ENCODE data around the gene BRICD5.

BRICD5 gene

GRCh38 chr16:2180962-2181923, 29.4 kb downstream of the BRICD5 start:
- no peak for DNase-seq (ENCODE audit: low spot score)

GRCh38 chr16:2180461-2180860, 30.2 kb downstream of the BRICD5 start:
- no peak for DNase-seq (ENCODE audit: low spot score)

GRCh38 chr16:2179576-2179975, 31.1 kb downstream of the BRICD5 start:
- no peak for DNase-seq (ENCODE audit: low spot score)

- no peak for DNase-seq (ENCODE audit: low spot score)
Observed at GRCh38 chr16:2179107-2179501, 31.6 kb downstream of the BRICD5 start.

GRCh38 chr16:2178321-2179106, 32.1 kb downstream of the BRICD5 start:
- DNase-seq (ENCODE audit: low spot score) = no peak

GRCh38 chr16:2177561-2177960, 33.1 kb downstream of the BRICD5 start:
- DNase-seq (ENCODE audit: low spot score) = no peak

GRCh38 chr16:2177101-2177500, 33.6 kb downstream of the BRICD5 start:
- DNase-seq (ENCODE audit: low spot score) = no peak

GRCh38 chr16:2176047-2176446, 34.6 kb downstream of the BRICD5 start:
- no peak for DNase-seq (ENCODE audit: low spot score)

- no peak for DNase-seq (ENCODE audit: low spot score)
Observed at GRCh38 chr16:2175454-2175853, 35.2 kb downstream of the BRICD5 start.

- DNase-seq (ENCODE audit: low spot score) = no peak
Observed at GRCh38 chr16:2174396-2175131, 36.1 kb downstream of the BRICD5 start.

- DNase-seq (ENCODE audit: low spot score) = no peak
Observed at GRCh38 chr16:2173916-2174315, 36.7 kb downstream of the BRICD5 start.

- no peak for DNase-seq (ENCODE audit: low spot score)
Observed at GRCh38 chr16:2173366-2173765, 37.3 kb downstream of the BRICD5 start.

- DNase-seq (ENCODE audit: low spot score) = no peak
Observed at GRCh38 chr16:2172688-2173335, 37.9 kb downstream of the BRICD5 start.

GRCh38 chr16:2171601-2172178, 39.0 kb downstream of the BRICD5 start:
- DNase-seq (ENCODE audit: low spot score) = no peak

GRCh38 chr16:2170587-2171435, 39.9 kb downstream of the BRICD5 start:
- no peak for DNase-seq (ENCODE audit: low spot score)

GRCh38 chr16:2170080-2170479, 40.6 kb downstream of the BRICD5 start:
- DNase-seq (ENCODE audit: low spot score) = no peak

GRCh38 chr16:2167068-2167638, 43.5 kb downstream of the BRICD5 start:
- no peak for DNase-seq (ENCODE audit: low spot score)

- no peak for DNase-seq (ENCODE audit: low spot score)
Observed at GRCh38 chr16:2166263-2167067, 44.2 kb downstream of the BRICD5 start.

- DNase-seq (ENCODE audit: low spot score) = no peak
Observed at GRCh38 chr16:2165861-2166260, 44.8 kb downstream of the BRICD5 start.

All from globus pallidus (tissue), 1 donor.